Activated effector memory CD4-positive, alpha-beta T cell treated with Interleukin-2 at 50 U/mL for 16 hours (primary cell): ENCODE results near the gene HBQ1.
"Not testable (repeated sequence)": the region's sequence is repeated elsewhere in the genome, so short reads cannot be mapped to it uniquely, and the experiment has no call there.

Experiments
- DNase-seq: peaks from one replicate; pipeline ENCODE4 v3.0.0-alpha.2; 2020

HBQ1 gene

GRCh38 chr16:180101-180675 is at the start of gene HBQ1:
TSS of gene HBQ1 (plus strand) at chr16:180459. CDS start at chr16:180487, 28 bp downstream.
- DNase-seq = no peak

GRCh38 chr16:130533-131173 is 49.6 kb upstream of the HBQ1 start:
- no peak for DNase-seq

GRCh38 chr16:132120-132519 is 48.1 kb upstream of the HBQ1 start:
- no peak for DNase-seq

- no peak for DNase-seq
These were observed 46.5 kb upstream of the HBQ1 start for GRCh38 chr16:133716-134115.

- DNase-seq = peak; percentile 9
These were observed 42.2 kb upstream of the HBQ1 start for GRCh38 chr16:138049-138417.

- no peak for DNase-seq
These were observed 39.9 kb upstream of the HBQ1 start for GRCh38 chr16:140175-140857.

- DNase-seq = no peak
These were observed 37.8 kb upstream of the HBQ1 start for GRCh38 chr16:142405-142967.

DNA sequence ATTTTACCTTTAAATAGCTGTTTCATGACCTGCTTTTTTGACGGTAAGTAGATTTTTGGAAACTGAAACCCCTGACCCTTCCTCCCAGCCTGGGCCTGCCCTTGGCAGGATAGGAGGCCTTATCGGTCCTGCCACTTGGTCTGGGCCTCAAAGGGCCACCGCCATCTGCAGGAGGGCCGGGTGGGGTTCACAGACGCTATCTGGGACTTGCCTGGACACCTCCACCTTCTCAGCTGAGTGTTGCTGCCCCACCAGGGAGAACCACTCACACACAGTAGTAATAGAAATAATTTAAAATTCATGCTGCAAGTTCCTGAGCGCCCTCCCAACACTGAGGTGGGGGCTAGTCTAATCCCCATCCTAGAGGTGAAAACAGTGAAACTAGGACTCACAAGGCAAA is 37.2 kb upstream of the HBQ1 start:
- DNase-seq = no peak

GRCh38 chr16:143456-143855 is 36.8 kb upstream of the HBQ1 start:
- no peak for DNase-seq

DNA sequence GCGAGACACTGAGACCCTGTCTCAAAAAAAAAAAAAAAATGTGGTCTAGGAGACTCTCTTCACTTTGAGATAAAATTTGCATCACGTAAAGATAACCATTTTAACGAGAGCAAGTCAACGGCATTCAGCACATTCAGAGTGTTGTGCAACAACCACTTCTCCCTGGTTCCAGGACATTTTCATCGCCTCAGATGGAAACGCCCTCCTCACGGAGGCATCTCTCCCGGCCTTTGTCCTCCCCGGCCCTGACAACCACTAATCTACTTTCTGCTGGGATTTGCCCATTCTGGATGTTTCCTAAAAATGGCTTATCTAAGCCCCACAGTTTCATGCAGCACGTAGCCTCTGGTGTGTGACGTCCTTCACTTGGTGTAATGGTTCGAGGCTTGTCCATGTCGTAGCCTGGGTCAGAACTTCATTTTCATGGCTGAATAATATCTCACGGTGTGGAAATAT is 35.4 kb upstream of the HBQ1 start:
- DNase-seq = no peak

DNA sequence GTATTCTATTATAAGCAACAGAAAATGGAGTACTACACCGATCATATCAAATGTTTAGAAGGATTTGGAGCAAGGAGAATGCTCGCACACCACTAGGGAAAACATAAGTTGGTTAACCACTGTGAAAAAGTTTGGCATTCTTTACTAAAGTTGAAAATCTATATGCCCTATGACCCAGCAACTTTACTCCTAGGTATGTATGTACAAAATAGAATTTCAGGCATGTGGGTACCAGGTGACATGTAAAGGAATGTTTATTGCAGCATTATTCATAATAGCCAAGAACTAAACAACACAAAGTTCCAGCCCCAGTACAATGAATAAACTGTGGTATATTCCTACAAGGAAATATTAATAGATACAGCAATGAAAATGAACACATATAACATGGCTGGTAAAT is 33.6 kb upstream of the HBQ1 start:
- no peak for DNase-seq

DNA sequence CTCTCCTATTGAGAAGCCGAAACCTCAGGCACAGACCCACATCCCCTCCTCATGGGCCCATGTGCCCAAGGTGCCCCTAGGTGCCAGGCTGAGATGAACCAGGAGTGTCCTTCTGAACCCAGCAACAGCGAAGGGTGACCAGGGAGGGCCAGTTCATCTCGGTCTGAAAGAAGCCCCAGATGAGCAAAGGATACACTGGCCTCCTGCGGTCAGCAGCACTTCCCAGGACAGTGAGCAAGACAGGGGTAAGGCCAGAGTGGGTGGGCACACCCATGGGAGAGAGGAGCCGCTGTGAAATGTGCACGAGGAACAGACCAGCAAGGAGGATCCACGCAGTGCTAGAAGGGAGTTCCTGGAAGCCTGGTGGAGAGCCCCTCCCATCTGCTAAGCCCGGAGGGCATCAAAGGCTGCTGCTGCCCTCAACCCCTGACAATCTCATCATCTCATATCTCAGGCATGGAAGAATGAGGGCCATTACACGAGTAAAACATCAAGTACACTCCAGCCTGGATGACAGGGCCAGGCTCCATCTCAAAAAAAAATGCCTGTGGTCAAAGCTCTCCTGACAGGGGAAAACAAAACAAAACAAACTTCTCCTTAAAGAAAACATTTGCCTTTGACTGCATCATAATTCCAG is 31.1 kb upstream of the HBQ1 start:
- DNase-seq = no peak

DNA sequence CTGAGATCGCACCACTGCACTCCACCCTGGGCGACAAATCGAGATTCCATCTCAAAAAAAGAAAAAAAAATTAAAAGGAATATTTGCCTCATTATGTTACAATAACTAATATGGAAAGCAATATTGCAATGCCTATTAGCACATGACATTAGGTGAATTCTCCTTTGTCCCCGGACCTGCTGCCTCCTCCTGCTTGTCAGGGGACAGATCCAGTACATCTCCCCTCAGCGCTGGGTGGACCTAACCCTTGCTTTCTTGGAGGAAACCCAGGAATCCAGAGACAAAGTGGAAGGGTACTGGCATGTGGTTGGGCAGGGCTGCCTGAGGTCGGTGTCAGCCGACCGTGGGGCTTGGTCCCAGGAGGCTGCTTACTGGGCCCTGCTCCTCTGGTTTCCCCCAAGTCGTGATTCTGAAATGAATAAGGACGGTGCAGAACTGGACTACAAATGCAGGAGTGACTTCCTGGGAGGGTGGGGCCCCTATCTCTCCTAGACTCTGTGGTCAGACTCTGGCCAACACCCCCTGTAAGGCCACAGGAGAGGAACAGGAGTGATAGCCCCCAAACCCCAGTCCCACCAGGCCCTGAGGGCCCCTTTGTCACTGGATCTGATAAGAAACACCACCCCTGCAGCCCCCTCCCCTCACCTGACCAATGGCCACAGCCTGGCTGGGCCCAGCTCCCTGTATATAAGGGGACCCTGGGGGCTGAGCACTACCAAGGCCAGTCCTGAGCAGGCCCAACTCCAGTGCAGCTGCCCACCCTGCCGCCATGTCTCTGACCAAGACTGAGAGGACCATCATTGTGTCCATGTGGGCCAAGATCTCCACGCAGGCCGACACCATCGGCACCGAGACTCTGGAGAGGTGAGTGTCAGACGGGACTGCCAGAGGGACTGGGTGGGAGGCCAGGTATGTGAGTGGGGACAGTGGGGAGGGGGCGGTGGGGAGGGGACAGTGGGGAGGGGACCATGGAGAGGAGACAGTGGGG is 27.8 kb upstream of the HBQ1 start, which contains the start of gene HBZ:
Gene HBZ (plus strand): TSS at position 504 of the 988 bp plus-strand sequence. CDS start 266 bp downstream, at position 770.
- DNase-seq = no peak

GRCh38 chr16:153129-153521 is 27.1 kb upstream of the HBQ1 start:
- DNase-seq = not testable (repeated sequence)

- DNase-seq = not testable (repeated sequence)
These were observed 26.6 kb upstream of the HBQ1 start for GRCh38 chr16:153550-154216.

DNA sequence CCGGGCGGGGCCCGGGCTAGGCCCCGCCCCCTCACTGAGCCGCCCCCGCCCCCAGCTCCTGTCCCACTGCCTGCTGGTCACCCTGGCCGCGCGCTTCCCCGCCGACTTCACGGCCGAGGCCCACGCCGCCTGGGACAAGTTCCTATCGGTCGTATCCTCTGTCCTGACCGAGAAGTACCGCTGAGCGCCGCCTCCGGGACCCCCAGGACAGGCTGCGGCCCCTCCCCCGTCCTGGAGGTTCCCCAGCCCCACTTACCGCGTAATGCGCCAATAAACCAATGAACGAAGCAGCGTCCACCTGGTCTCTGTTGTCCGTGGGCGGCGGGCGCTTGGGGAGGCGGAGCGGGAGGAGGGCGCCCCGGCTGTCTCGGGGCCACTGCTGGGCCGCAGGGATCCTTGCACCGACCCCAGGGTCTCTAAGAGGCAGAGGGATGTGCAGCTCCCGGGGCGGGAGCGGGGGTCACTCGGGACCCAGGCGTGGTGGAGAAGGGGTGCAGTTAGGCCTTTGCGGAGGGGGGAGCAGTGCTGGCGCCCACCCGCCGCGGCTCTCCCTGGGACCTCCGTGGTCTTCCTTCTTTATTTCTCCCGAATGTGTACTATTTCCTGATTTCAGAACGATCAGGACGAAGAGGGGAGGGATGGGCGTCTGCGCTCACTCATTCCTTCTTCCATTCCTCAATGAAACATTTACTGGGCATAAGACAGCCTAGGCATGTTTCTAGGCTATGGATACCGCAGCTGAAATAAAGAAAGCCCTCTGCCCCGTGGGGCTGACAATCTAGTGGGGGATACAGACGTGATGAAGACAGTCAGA is 25.8 kb upstream of the HBQ1 start:
- DNase-seq = no peak

- no peak for DNase-seq
These were observed 25.2 kb upstream of the HBQ1 start for GRCh38 chr16:155031-155398.

- no peak for DNase-seq
These were observed 21.0 kb upstream of the HBQ1 start for GRCh38 chr16:159136-159849.

DNA sequence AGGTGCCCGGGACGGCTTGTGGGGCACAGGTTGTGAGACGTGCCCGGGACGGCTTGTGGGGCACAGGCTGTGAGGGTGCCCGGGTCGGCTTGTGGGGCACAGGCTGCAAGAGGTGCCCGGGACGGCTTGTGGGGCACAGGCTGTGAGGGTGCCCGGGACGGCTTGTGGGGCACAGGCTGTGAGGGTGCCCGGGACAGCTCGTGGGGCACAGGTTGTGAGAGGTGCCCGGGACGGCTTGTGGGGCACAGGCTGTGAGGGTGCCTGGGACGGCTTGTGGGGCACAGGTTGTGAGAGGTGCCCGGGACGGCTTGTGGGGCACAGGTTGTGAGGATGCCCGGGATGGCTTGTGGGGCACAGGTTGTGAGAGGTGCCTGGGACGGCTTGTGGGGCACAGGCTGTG is 20.0 kb upstream of the HBQ1 start:
- not testable (repeated sequence) for DNase-seq

- no peak for DNase-seq
These were observed 19.5 kb upstream of the HBQ1 start for GRCh38 chr16:160691-161190.
